Pancreas (tissue), 10 donors: ENCODE measurements around the gene CHGA. TPM values are rescaled to one million over a fixed set of nuclear protein-coding genes. Genes with fewer than 3 reads are reported as not detected.

Experiments
- ATAC-seq, 4 donors: fragments of 200-7000 bp; cut with Tn5 transposase; one replicate each; pipeline versions ENCODE4 v1.8.0 to v1.9.1; 2020; ENCODE audit warnings: mild to moderate bottlenecking in 4 of 4, moderate library complexity in 4 of 4
- DNase-seq, 6 donors: peaks; one replicate each; pipeline ENCODE4 v3.0.0-alpha.2; 2020
- FAIRE-seq: peaks from 2 replicates; lab custom pipeline; 2012; peaks lifted over from hg19 to GRCh38; lab: Jason Lieb, UNC
- H3K27ac ChIP-seq, 4 donors: fragments of 200-600 bp; sonication (generic); 1 replicate in 3 of 4; 2 replicates in 1 of 4; pipeline versions ENCODE4 v1.5.0 to v1.8.0; 2020
- H3K27me3 ChIP-seq, 4 donors: fragments of 200-600 bp; one replicate each; pipeline ENCODE4 v1.8.0; 2021
- H3K36me3 ChIP-seq, 3 donors: fragments of 200-600 bp; sonication (generic) in 1 of 3; one replicate each; pipeline versions ENCODE4 v1.5.0 to v1.8.0; 2020 to 2021
- H3K4me1 ChIP-seq, 3 donors: fragments of 200-600 bp; one replicate each; pipeline ENCODE4 v1.8.0; 2021
- H3K4me3 ChIP-seq, 4 donors: fragments of 200-600 bp; sonication (generic) in 2 of 4; one replicate each; pipeline versions ENCODE4 v1.5.0 to v1.8.0; 2020 to 2021
- H3K9me3 ChIP-seq, 4 donors: fragments of 200-600 bp; one replicate each; pipeline ENCODE4 v1.8.0; 2021
- CTCF ChIP-seq, 4 donors: fragments of 200-600 bp; sonication (generic) in 3 of 4; IDR thresholded peaks; one replicate each; pipeline versions ENCODE4 v1.5.0 to v1.8.0; 2021; ENCODE audit warnings: antibody characterized with exemption in 4 of 4
- WGBS, 2 donors: extraction: QIAGEN DNeasy Blood & Tissue Kit; methylation state at CpG; one replicate each; pipeline ENCODE4 v1.1.7; 2013; 5-methylcytosine and 5-hydroxymethylcytosine counted together
- intact Hi-C, 3 donors: fragments of 100-400 bp; cut with DNase I; formaldehyde crosslinking; loops; one replicate each; pipeline versions ENCODE4 v1.11.1 to v1.14.2; 2022
- polyA plus RNA-seq, 2 donors: library from polyadenylated mRNA; stranded (reverse); fragments of 200-250 nt; gene quantifications; one replicate each; pipeline ENCODE4 v1.2.3, GENCODE V29; 2013
- total RNA-seq, 6 donors: library from RNA; stranded (reverse); fragmentation: NEBNext Ultra II Directional in 4 of 6; extraction: Animal tissue kit (Norgen Biotek cat#: 25700) in 4 of 6; gene quantifications; one replicate each; pipeline versions ENCODE4 v1.2.1 to v1.2.4, GENCODE V29; 2021 to 2023
- donor health status: healthy with polysubstance abuse.
- donor health status: DM: no; HTN: no; CAD: no; lungs with moderate emphysema.
- donor health status: DM: no; HTN: no; CAD: no.
- donor health status: control.
- donor health status: control.
- donor health status: Bipolar disorder and iron deficiency.
- donor health status: DM: yes; HTN: yes; CAD: no.
- donor health status: DM: no; HTN: no; CAD: no.
- donor health status: DM: no; HTN: no; CAD: no.
- donor health status: DM: yes; HTN: yes; CAD: no.

Gene CHGA
- total and polyA plus RNA-seq, 8 donors: 30.3 to 1,505 (median 112) TPM

DNA sequence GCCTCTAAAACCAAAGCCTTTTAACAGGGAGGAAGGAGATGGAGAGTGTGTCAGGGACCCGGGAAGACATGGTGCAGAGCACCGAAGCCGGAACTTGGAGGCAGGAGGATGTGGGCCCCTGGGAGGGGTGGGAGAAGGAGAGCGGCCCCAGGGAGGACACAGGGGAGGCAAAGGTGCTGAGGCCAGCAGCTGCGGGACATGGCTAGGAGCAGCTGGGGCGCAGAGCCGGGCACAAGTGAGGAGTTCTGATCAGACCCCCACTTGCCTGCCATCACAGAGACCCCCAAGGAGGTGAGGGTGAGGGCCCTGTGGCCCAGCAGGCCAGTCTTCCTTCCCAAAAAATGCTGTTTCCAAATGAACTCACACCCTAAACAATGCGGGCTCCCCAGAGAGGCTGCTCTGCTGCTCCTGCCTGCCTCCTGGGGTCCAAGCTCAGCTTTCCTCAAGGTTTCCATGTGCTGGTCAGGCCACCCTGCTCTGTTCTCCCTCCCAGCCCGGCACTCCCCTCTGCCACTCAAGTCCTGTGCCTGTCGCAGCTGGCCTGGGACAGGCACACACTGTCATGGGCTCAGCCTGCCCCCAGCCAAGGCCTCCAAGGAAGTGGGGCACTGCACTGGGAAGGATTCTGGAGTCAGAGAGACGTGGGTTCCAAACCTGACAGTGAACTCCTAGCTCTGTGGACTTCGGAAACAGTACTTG is 24.0 kb downstream of the CHGA start:
- TF ChIP-seq CTCF (IDR thresholded peaks at IDR 0.05): no peak
- no peaks in the 10 kb centered on the region for H3K4me1 ChIP-seq
- peak overlapping the region in 1 of 4 donors; percentile 3 for H3K27ac ChIP-seq
- H3K27me3 ChIP-seq: no peaks in the 10 kb centered on the region
- H3K9me3 ChIP-seq: no peaks in the 10 kb centered on the region
- H3K4me3 ChIP-seq: no peak overlapping the region
- H3K36me3 ChIP-seq: peaks cover 0 to 23% (median 0%) of the 10 kb centered on the region in 3 donors
- no peak for ATAC-seq
- intact Hi-C loops: no loop called here
- FAIRE-seq: no peak
- peak in 1 of 6 donors; percentile 41 for DNase-seq
- 95% methylated on average over 12 of the region's 12 CpGs for WGBS, 2 donors

DNA sequence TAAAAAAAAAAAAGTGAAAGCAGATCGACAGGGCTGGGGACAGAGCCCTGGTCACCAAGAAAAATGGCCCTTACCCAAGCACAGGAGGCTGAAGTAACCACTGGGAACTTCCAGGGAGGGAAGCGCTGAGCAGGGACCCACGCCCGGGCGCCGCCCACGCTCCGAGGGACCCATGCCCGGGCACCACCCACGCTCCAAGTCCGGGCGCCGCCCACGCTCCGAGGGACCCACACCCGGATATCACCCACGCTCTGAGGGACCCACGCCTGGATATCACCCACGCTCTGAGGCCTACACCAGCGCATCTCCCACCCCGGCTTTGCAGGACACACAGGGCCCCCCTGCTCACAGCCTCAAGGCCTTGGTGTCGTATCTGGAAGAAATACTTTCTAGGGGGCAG is 25.7 kb downstream of the CHGA start:
- Histone ChIP-seq H3K4me3 (no peak overlapping the region), H3K27ac (no peak overlapping the region), H3K27me3 (no peaks in the 10 kb centered on the region), H3K4me1 (no peaks in the 10 kb centered on the region), H3K36me3 (peaks cover 0 to 23% (median 0%) of the 10 kb centered on the region in 3 donors), H3K9me3 (no peaks in the 10 kb centered on the region)
- no peak for TF ChIP-seq CTCF (IDR thresholded peaks at IDR 0.05)
- ATAC-seq (no peak), DNase-seq (peak in 1 of 6 donors; percentile 52), FAIRE-seq (no peak)
- intact Hi-C loops: no loop called here
- 93 to 94% methylated on average over 22 of the region's 22 CpGs for WGBS, 2 donors

- Histone ChIP-seq H3K27ac (no peak overlapping the region), H3K4me3 (no peak overlapping the region), H3K36me3 (peaks cover 0 to 23% (median 0%) of the 10 kb centered on the region in 3 donors), H3K4me1 (no peaks in the 10 kb centered on the region), H3K27me3 (no peaks in the 10 kb centered on the region), H3K9me3 (no peaks in the 10 kb centered on the region)
- DNase-seq: peak in 1 of 6 donors; percentile 46
- 93 to 96% methylated on average over 23 to 24 of the region's 24 CpGs for WGBS, 2 donors
- no peak for FAIRE-seq
- no peak for TF ChIP-seq CTCF (IDR thresholded peaks at IDR 0.05)
- intact Hi-C loops: loop anchor here in 2 of 3 donors (5.0 to 10.0 kb wide), 3 partner anchors 155 to 195 kb away; no protein-coding TSS in a partner anchor
- ATAC-seq: no peak
Observed at GRCh38 chr14:92949496-92950192, 26.7 kb downstream of the CHGA start.

GRCh38 chr14:92950193-92950540 is 27.2 kb downstream of the CHGA start:
- H3K4me3 ChIP-seq: no peak overlapping the region
- H3K4me1 ChIP-seq: no peaks in the 10 kb centered on the region
- WGBS, 2 donors: 89 to 94% methylated on average over 7 of the region's 7 CpGs
- peaks cover 0 to 22% (median 0%) of the 10 kb centered on the region in 3 donors for H3K36me3 ChIP-seq
- no peak overlapping the region for H3K27ac ChIP-seq
- ATAC-seq (no peak), FAIRE-seq (no peak), DNase-seq (no peak)
- intact Hi-C loops: loop anchor here in 2 of 3 donors (5.0 to 10.0 kb wide), 3 partner anchors 155 to 195 kb away; no protein-coding TSS in a partner anchor
- TF ChIP-seq CTCF (IDR thresholded peaks at IDR 0.05): no peak
- no peaks in the 10 kb centered on the region for H3K9me3 ChIP-seq
- no peaks in the 10 kb centered on the region for H3K27me3 ChIP-seq
